H1 (cell line): ENCODE results near the gene NFATC4. TPM values are rescaled to one million over a fixed set of nuclear protein-coding genes. Genes with fewer than 3 reads are reported as not detected.
A peak's percentile ranks its signal among the peaks of the same experiment; 100 is the strongest.

ENCODE experiments used
- BCL11A ChIP-seq, 2 experiments: IDR thresholded peaks; one replicate each; pipeline ENCODE4 v1.6.1; 2011; ENCODE audit warnings: low read depth in 2 of 2, low read length in 2 of 2, mild to moderate bottlenecking in 2 of 2
- CEBPB ChIP-seq: IDR thresholded peaks from 2 replicates; pipeline ENCODE4 v1.6.1; 2012; ENCODE audit warnings: low read depth, low read length
- CHD1 ChIP-seq: IDR thresholded peaks from 2 replicates; pipeline ENCODE4 v1.6.1; 2012; ENCODE audit warnings: low read depth, low read length, improper control_type of control experiment
- CREB1 ChIP-seq: IDR thresholded peaks from 2 replicates; pipeline ENCODE4 v1.6.1; 2012; ENCODE audit warnings: inconsistent platforms
- EGR1 ChIP-seq: IDR thresholded peaks from 2 replicates; pipeline ENCODE4 v1.6.1; 2011; ENCODE audit warnings: low read depth, low read length, borderline replicate concordance
- GABPA ChIP-seq: IDR thresholded peaks from 2 replicates; pipeline ENCODE4 v1.6.1; 2011; ENCODE audit warnings: mild to moderate bottlenecking, low read length, moderate library complexity, borderline replicate concordance; ENCODE audit not compliant: insufficient read depth
- GTF2F1 ChIP-seq: IDR thresholded peaks from 2 replicates; pipeline ENCODE4 v1.6.1; 2012; ENCODE audit warnings: low read depth, low read length, improper control_type of control experiment, borderline replicate concordance
- HDAC6 ChIP-seq: IDR thresholded peaks from one replicate; pipeline ENCODE4 v1.7.1; 2012; ENCODE audit warnings: low read depth, mild to moderate bottlenecking, inconsistent platforms, low read length, moderate library complexity
- JUND ChIP-seq: IDR thresholded peaks from 2 replicates; pipeline ENCODE4 v1.6.1; 2011; ENCODE audit warnings: mild to moderate bottlenecking, improper control_type of control experiment, low read length
- KDM4A ChIP-seq: IDR thresholded peaks from one replicate; pipeline ENCODE4 v1.7.1; 2012; ENCODE audit warnings: low read depth, mild to moderate bottlenecking, moderate library complexity, low read length, inconsistent platforms; ENCODE audit not compliant: severe bottlenecking
- MAFK ChIP-seq: IDR thresholded peaks from 2 replicates; pipeline ENCODE4 v1.6.1; 2012; ENCODE audit warnings: low read depth, mild to moderate bottlenecking, improper control_type of control experiment, low read length
- NANOG ChIP-seq: IDR thresholded peaks from 2 replicates; pipeline ENCODE4 v1.6.1; 2011; ENCODE audit warnings: low read length, low read depth, mild to moderate bottlenecking, inconsistent platforms; ENCODE audit not compliant: insufficient read depth, poor library complexity, severe bottlenecking
- POLR2AphosphoS5 ChIP-seq: IDR thresholded peaks from 2 replicates; pipeline ENCODE4 v1.6.1; 2011; ENCODE audit warnings: low read depth, low read length
- SIN3A ChIP-seq, 2 experiments: IDR thresholded peaks in 1 of 2; conservative IDR thresholded peaks in 1 of 2; 2 replicates each; pipeline ENCODE4 v1.6.1; 2011 to 2012; ENCODE audit warnings: low read length in 2 of 2, improper control_type of control experiment in 1 of 2, low read depth in 1 of 2, mild to moderate bottlenecking in 1 of 2
- SP1 ChIP-seq: IDR thresholded peaks from 2 replicates; pipeline ENCODE4 v1.6.1; 2011; ENCODE audit warnings: low read depth, low read length
- SP2 ChIP-seq: IDR thresholded peaks from 2 replicates; pipeline ENCODE4 v1.6.1; 2012; ENCODE audit warnings: mild to moderate bottlenecking, low read length, inconsistent platforms
- SP4 ChIP-seq: IDR thresholded peaks from 2 replicates; pipeline ENCODE4 v1.6.1; 2012; ENCODE audit warnings: low read length, inconsistent platforms
- SRF ChIP-seq: IDR thresholded peaks from 2 replicates; pipeline ENCODE4 v1.6.1; 2011; ENCODE audit warnings: mild to moderate bottlenecking, low read depth, low read length, moderate library complexity
- TEAD4 ChIP-seq: IDR thresholded peaks from 2 replicates; pipeline ENCODE4 v1.6.1; 2012; ENCODE audit warnings: low read depth, low read length, inconsistent platforms, mixed read lengths
- polyA plus RNA-seq, 7 experiments: library from polyadenylated mRNA; depleted of rRNA in 3 of 7; stranded (reverse) in 5 of 7; unstranded in 2 of 7; fragments of >200 nt in 5 of 7; fragments of 200-250 nt in 2 of 7; gene quantifications; 1 replicate in 5 of 7; 2 replicates in 1 of 7; 4 replicates in 1 of 7; pipeline versions ENCODE4 v1.2.1 to v1.2.3, GENCODE V29; 2011 to 2013; ENCODE audit warnings: missing spikeins in 2 of 7, mixed read lengths in 2 of 7
- total RNA-seq: library from RNA; stranded (reverse); fragmentation: NEBNext Ultra II Directional; extraction: Animal tissue kit (Norgen Biotek cat#: 25700); gene quantifications from 2 replicates; pipeline ENCODE4 v1.2.1, GENCODE V29; 2021
- TF ChIP-seq, protein P1 (sequence below): IDR thresholded peaks from 2 replicates; pipeline ENCODE4 v1.6.1; 2012; ENCODE audit warnings: low read length, inconsistent platforms
- TF ChIP-seq, protein P2 (sequence below): IDR thresholded peaks from 2 replicates; pipeline ENCODE4 v1.6.1; 2011; ENCODE audit warnings: low read length, improper control_type of control experiment
- TF ChIP-seq, protein P3 (sequence below): IDR thresholded peaks from 2 replicates; pipeline ENCODE4 v1.6.1; 2011; ENCODE audit warnings: low read depth, mild to moderate bottlenecking, low read length; ENCODE audit not compliant: insufficient read depth

Gene NFATC4
- total and polyA plus RNA-seq, 2 of the 8 experiments (the other 6 are each of a cell fraction or from before 2014, with no cell fraction given): 47.3 to 50.3 TPM

DNA sequence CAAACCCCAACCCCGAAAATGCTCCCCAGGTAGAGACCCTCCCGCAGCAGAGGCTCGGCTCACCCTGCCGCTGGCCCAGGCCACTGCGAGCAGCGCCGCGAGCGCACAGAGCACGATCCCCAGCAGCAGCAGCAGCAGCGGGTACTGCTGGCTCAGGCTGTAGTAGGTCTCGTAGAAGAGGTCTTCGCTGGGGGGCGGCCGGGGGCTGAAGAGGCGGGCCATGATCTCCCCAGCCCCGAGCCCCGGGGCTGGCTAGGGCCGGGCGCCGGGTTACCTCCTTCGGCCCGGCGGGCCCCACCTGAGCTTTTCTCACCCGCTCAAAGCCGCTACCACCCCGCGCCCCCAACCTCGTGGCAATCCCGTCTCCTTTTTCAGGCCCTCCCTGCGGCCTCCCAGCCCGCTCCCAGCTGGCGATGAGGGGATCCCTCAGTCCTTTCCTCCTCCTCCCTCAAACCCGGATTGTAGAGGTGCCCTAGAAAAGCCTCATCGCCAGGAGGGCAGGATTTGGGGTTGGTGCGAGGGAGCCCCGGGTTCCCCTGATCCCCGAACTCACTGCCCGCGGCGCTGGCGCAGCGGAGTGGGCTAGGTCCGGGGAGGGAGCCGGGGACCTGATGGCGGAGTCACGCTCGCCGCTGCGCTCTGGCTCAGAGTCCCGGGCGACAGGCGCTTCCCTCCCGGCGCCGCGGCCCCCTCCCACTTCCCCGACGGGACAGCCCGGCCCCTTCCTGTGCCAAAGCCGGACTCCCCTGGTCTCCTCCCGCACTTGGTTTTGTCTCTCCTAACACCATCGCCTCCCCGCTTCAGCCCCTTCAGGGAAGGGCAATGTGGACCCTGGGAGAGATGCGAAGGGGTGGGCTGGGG is 33.3 kb upstream of the NFATC4 start, which contains the start of gene ADCY4 (continued):
- TF ChIP-seq KDM4A (peak; percentile 100), MAFK (no peak), NANOG (no peak), CHD1 (no peak), GTF2F1 (no peak), SRF (no peak), JUND (no peak), SP1 (no peak), SP2 (no peak), SP4 (no peak), POLR2AphosphoS5 (no peak), BCL11A (IDR thresholded peaks at IDR 0.05; ENCODE audit: low read depth in 2 of 2, low read length in 2 of 2) (no peak), TEAD4 (no peak), EGR1 (no peak; the same call in 1 of the 2 replicates), SIN3A (conservative IDR thresholded peaks at IDR 0.05 in 1 of 2, IDR thresholded peaks at IDR 0.05 in 1 of 2; ENCODE audit: low read depth in 1 of 2, low read length in 2 of 2) (peak in 1 of 2 experiments; percentile 44; a peak in 1 of 4 replicates), GABPA (0 out of 2 replicates have a peak, but pooled peaks have one; percentile 48), CEBPB (no peak), CREB1 (no peak), HDAC6 (no peak)
- TF ChIP-seq, protein P1, sequence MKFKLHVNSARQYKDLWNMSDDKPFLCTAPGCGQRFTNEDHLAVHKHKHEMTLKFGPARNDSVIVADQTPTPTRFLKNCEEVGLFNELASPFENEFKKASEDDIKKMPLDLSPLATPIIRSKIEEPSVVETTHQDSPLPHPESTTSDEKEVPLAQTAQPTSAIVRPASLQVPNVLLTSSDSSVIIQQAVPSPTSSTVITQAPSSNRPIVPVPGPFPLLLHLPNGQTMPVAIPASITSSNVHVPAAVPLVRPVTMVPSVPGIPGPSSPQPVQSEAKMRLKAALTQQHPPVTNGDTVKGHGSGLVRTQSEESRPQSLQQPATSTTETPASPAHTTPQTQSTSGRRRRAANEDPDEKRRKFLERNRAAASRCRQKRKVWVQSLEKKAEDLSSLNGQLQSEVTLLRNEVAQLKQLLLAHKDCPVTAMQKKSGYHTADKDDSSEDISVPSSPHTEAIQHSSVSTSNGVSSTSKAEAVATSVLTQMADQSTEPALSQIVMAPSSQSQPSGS: no peak
- TF ChIP-seq, protein P2, sequence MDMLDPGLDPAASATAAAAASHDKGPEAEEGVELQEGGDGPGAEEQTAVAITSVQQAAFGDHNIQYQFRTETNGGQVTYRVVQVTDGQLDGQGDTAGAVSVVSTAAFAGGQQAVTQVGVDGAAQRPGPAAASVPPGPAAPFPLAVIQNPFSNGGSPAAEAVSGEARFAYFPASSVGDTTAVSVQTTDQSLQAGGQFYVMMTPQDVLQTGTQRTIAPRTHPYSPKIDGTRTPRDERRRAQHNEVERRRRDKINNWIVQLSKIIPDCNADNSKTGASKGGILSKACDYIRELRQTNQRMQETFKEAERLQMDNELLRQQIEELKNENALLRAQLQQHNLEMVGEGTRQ: no peak
- TF ChIP-seq, protein P3, sequence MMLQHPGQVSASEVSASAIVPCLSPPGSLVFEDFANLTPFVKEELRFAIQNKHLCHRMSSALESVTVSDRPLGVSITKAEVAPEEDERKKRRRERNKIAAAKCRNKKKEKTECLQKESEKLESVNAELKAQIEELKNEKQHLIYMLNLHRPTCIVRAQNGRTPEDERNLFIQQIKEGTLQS: no peak
